Bone marrow (tissue), 2 donors: Measurements from ENCODE around the gene TSPY8.
"Not testable (repeated sequence)": the region's sequence is repeated elsewhere in the genome, so short reads cannot be mapped to it uniquely, and the experiment has no call there.

Experiments used
- DNase-seq, 2 donors: peaks; one replicate each; lab custom pipeline; 2025; lab: John Stamatoyannopoulos, UW

TSPY8 gene

GRCh38 chrY:9357497-9357896 lies at the start of gene TSPY8:
Gene TSPY8 (plus strand): TSS chrY:9357797. CDS start chrY:9357843, 46 bp downstream.
- not testable (repeated sequence) for DNase-seq

DNA sequence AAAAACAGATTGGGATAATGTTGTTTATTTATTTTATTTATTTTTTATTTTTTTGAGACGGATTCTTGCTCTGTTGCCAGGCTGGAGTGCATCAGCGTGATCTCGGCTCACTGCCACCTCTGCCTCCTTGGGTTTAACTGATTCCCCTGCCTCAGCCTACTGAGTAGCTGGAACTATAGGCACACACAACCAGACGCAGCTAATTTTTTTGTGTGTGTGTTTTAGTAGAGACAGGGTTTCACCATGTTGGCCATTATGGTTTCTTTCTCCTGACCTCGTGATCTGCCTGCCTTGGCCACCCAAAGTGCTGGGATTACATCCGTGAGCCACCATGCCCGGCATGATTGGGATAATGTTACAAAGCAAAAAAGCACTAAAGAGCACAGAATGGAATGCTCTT lies 36.6 kb upstream of the TSPY8 start:
- DNase-seq, result no peak

- not testable (repeated sequence) for DNase-seq
Measured at GRCh38 chrY:9337164-9337563, 20.4 kb upstream of the TSPY8 start, which contains the start of gene TSPY4. Gene TSPY4 (plus strand): TSS chrY:9337464. CDS start chrY:9337510, 46 bp downstream.

DNA sequence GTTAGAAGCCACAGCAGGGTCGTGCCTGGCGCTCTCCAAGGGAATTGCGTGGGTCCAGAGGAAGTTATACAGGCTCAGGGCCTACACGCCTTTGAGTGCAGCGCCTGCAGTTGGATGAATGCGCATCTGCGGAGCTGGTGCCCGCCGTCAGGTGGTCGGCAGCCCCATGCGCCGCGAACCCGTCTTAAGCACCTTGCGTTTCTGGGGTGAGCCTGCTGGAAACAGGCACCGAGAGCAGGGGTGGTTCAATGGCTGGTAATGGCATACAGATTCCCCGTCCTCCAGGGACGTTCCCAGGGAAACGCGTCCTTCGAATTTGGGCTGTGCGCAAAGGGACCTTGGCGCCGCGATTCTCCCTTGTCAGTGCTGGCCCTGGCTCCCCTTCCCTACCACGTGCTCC lies 38.9 kb downstream of the TSPY8 start:
- DNase-seq, result not testable (repeated sequence)

DNA sequence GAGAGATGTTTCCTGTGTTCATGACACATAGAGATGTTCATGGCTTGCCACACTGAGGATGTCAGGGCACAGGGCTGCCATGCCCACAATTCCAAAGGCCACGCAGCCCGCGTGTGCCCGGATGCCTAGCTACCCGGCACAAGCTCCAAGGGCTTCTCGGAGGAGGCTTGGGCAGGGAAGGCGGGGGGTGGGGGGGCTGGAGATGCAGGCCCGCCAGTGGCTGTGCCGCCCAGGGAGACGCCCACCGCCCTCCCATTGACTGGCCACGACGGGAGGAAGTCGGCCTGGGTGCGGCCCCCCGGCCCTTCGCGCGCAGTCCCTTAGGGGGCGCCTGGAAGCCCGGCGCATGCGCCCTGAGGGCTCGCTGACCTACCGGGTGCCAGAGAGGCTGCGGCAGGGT lies 40.5 kb downstream of the TSPY8 start, which contains the start of gene TSPY3:
TSS of gene TSPY3 (plus strand) at position 301 of the 400 bp plus-strand sequence. CDS start at position 347, 46 bp downstream.
- DNase-seq, result not testable (repeated sequence)
